ENCODE measurements around the gene CAPN9.

DNA sequence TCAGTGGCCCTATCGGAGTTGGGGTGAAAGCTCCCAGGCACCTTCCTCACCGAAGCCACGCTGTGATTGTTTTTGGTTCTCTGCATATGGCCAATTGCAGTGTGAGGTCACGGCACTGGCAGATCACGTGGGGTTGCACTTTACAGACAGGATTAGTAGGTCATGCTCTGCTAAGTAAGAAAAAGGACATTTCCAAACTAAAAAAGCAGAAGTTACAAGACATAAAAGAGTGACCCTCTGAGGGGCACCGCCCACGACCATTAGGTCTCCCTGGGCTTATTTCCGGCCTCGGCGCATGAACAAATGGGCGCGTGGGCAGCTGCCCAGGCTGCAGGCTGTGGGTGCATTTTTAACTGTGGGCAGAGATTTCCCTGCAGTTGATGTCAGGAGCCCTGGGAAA is 2.0 kb downstream of the CAPN9 start:
- TF ChIP-seq, protein P1, sequence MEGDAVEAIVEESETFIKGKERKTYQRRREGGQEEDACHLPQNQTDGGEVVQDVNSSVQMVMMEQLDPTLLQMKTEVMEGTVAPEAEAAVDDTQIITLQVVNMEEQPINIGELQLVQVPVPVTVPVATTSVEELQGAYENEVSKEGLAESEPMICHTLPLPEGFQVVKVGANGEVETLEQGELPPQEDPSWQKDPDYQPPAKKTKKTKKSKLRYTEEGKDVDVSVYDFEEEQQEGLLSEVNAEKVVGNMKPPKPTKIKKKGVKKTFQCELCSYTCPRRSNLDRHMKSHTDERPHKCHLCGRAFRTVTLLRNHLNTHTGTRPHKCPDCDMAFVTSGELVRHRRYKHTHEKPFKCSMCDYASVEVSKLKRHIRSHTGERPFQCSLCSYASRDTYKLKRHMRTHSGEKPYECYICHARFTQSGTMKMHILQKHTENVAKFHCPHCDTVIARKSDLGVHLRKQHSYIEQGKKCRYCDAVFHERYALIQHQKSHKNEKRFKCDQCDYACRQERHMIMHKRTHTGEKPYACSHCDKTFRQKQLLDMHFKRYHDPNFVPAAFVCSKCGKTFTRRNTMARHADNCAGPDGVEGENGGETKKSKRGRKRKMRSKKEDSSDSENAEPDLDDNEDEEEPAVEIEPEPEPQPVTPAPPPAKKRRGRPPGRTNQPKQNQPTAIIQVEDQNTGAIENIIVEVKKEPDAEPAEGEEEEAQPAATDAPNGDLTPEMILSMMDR (IDR thresholded peaks at IDR 0.05) = no peak
- TF ChIP-seq POLR2A (IDR thresholded peaks at IDR 0.05) = no peak
